Measurements from ENCODE around the gene CDC42.

Gene CDC42

DNA sequence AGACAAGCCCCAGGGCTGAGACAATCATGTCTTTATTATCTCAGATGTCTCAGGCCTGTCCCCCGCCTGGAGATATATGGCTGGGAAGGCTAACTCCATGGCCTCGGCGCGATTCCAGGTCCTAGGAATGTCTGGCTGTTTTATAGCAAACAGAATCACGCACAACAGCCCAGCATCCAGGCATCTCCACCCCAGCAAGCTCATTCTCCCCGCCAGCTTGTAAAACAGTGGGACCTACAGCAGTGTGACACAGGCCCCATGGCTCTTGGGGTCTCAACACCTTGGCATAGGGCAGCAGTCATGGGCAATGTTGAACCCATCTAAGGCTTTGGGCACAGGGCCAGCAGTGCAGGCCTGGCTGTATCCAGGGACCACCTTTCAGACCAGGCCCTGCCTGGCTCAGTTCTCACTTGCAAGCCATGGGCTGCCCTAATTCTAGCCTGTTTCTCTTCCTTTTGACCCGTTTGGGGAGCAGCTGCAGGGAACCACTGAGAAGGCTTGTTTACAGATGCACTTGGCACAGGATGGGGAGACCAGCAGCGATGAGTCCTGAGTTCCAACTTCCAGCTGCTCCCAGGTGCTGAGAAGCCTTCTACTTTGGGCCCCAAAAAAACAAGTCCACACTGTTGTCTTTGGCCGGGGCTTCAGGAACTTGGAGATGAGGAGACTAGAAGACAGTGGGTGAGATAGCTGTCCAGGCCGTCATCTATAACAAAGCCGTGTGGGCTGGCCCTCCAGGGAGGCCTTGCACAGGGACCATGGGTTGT lies 56.0 kb downstream of the CDC42 start:
- no peak for DNase-seq (ENCODE audit: low read depth in 3 of 3)

DNA sequence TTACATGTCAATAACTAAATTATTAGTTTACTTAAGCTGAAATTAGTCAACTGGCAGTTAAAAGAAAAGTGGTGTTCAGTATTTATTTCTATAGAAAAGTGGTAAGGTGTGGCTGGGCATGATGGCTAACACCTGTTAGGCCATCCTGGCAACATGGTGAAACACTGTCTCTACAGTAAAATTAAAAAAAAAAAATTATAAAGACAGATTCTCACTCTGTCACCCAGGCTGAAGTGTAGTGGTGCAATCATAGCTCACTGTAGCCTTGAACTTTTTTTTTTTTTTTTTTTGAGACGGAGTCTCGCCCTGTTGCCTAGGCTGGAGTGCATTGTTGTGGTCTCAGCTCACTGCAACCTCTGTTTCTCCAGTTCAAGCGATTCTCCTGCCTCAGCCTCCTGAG lies 57.5 kb downstream of the CDC42 start:
- no peak for DNase-seq (ENCODE audit: low read depth in 3 of 3)

DNA sequence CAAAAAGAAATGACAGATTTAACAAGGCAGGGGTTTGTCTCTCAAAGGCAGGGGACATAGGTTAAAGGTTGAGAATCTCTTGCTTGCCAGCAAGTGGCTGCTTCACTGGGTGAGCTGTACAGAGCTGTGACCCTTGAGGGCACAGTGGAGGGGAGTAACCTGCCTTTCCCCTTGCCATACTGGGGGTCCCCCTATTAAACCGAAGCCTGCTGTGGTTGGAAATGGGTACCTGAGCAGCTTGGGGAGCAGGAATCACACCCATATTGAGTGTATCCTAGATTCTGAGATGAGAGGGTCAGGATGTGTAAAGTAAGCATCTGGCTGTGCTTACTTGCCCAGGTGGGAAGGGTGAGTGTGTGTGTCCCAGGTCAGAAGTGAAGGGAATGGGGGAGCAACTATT lies 58.6 kb downstream of the CDC42 start:
- DNase-seq (ENCODE audit: low read depth in 3 of 3), result no peak

DNA sequence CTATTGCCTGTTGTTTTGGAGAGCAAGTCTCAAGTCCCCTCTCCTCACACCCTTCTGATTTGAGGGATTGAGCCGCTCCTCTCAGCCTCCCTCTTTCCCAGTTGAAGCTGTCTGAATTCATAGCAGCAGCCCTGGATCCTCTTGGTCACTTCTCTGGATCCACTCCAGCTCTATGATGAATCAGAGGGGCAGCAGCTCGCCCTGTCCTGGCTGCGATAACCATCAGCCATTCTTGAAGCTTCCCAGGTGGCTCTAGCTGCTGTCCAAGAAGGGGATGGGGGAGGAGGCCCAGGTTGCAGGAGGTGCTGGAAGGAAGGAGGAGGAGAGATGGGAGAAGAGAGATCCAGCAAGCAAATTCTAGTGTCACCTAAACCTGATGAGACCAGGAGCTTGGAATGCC lies 59.1 kb downstream of the CDC42 start:
- DNase-seq (ENCODE audit: low read depth in 3 of 3), result no peak

DNA sequence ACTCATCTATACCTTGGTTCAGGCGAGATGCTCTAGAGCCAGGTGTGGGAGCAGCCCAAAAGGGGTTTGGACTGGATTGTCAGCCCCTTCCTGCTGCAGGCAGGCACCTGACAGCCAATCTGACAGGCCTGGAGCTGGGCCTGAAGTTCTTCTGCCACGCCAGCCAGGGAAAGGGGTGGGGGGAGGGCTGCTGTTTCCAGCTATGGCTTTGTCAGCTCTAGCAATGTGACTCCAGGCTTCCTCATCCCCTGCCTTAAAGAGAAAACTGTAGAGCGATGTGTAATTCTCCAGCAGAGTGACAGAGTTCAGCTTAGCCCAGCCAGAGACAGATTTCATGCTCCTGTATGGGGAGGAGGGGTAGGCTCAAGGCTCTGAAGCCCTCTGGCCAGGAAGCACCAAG lies 60.0 kb downstream of the CDC42 start:
- DNase-seq (ENCODE audit: low read depth in 3 of 3), result no peak

DNA sequence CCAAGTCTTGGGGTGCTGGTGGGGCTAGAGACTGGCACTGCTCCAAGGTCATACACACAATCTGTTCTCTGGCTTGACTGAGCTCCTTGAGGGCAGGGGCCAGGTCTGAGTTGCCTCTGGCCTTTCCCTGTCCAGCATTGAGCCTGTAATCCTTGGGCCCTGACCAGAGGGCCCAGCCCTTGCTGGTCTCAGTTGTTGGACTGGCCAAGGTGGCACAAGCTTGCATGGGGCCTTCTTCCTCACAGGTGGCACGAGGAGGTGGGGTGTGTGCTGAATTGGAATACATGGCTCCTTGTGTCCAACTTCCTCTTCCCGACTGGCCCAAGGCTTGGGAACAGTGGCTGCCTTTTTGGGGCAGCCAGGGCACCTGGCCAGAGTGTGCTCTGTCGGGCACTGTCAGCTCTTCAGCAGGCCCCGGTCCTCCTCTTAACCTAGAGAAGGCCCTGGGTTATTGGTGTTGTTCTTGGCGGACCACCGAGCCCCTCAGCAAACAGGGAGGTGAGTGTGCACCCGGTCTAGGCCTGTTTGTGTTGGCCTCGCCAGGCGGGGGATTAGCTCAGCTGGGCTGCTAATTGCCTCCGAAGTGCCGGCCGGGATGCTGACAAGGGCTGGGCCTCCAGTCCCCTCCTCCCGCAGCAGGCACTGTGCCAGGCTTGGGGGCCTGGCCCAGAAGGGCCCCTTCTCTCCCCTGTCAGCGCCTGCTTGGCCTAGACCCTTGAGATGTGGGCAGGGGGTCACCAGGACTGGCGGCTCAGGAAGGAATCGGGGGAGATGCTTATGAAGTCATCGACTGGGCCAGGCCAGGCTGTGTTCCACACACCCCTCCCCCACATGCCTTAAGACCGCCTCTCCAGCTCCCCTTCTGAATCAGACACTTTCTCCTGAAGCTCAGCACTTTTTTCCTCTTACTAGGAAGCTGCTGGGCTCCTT lies 61.8 kb downstream of the CDC42 start:
- DNase-seq (ENCODE audit: low read depth in 3 of 3), result no peak

DNA sequence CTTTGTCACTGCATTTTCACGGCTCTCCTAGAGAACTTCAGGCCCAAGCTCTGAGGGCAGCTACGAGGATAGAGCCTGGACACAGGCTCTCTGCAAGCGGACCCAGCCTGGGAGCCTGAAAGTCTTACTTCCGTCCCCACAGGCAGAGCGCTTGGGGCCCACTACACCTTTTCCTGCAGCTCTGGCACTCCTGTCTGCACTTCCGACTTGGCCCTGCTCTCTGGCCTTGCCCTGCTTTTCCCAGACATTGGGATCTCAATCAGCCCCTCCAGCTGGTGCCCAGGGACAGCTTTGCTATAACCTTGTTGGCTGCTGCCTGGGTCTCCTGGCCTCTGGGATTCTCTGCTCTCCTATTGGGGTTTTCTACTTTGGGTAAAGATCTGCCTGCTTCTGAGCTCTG lies 62.8 kb downstream of the CDC42 start:
- DNase-seq (ENCODE audit: low read depth in 3 of 3), result no peak

DNA sequence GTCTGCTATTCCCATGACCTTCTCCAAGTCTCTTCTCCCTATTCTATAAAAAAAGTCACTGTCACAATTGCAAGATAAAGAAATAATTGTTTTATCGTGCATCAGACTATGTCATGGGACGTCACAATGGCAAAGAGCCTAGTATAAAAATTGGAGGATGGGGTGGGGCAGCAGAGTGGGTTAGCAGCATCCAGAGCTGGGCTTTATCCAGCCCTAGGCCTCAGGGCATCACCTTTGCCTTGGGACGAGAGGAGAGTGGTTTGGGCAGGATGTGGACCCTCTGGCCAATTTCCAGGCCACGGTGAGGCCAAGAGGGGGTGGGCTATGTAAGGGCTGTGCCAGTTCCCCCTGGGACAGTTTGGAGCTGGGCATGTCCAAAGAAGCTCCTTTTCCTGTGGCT lies 64.7 kb downstream of the CDC42 start:
- no peak for DNase-seq (ENCODE audit: low read depth in 3 of 3)

DNA sequence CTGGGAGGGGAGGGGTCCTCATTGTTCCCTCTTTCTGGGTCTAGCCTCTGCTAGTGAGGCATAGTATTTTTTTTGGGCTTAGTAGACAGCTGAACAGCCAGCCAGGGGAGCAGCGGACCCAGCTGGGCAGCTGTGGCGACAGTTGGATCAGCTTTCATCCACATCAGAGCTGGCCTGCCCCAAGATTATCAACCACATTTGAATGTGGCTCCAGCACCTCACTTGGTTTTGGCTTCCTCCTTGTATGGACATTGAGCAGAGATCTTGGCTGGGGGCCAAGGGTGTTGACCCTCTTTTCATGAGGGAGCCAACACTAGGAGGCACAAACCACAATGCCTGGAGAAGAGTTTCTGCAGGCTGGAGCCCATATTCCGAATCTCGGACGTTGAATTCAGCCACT lies 65.3 kb downstream of the CDC42 start:
- DNase-seq (ENCODE audit: low read depth in 3 of 3), result no peak

DNA sequence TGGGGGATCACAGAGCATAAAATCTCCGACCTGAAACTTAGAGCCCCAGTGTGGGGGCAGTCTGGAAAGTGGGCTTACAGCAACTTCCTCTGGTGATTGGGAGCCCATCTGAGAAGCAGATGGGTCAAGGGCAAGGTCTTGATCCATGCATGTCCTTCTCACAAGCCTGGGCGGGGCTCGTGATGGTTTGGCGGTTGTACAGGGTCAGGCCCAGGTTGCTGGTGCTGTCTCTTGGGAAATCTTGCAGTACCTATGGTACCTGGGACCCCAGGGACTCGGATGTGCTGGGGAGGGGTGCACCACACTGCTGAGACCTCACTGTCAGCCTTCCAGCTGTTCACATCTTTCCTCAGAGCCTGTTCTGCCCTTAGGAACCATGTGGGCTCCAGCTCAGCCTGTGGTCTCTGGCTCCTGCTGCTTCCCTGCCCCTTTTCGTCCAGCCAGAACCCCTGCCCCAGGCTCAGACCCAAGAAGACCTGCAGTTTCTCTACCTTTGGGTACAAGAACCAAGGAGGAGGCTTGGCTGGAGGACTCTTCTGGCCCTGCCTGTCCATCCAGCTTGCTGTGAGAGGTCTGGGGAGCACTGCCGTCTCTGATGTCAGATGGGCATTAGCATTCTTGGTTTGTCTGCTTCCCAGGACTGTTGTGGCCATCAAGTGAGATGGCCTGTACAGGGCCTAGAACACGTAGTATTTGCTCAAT lies 65.9 kb downstream of the CDC42 start:
- no peak for DNase-seq (ENCODE audit: low read depth in 3 of 3)

DNA sequence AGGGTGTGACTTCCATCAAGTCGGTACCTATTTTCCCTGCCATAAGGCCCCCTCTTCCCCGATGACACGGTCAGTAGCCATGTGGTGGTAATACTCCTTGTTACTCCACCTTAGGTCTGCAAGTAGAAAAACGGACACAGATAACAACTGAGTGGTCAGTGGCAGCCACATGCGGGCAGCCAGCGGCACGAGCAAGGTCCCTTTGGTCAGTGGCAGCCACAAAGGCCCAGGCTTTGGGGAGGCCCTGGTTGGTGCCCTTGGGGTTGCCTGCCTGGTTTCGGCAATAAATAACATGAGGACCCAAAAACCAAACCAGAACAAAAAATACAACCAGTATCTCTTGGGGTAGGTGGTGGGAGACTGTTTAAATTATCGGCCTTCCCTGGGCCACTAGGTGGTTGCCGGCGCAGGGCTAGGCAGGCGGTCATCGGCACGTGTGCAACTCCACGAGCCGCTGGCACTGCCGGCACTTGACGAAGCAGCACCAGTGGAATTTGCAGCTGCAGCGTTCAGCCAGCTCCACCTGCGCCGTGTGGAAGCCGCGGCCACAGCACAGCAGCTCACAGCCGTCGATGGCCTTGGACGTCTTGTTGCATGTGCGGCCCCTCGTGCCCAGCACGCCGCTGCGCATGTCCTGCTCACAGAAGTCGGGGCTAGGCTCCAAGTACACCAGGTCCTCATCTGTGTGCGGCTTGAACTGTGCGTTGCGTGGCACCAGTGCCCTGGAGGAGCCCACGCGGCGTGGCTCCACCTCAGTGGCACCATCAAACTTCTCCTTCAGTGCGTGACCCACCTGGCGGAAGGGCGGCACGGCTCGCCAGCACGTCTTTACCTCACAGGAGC lies 67.3 kb downstream of the CDC42 start:
- no peak for DNase-seq (ENCODE audit: low read depth in 3 of 3)

DNA sequence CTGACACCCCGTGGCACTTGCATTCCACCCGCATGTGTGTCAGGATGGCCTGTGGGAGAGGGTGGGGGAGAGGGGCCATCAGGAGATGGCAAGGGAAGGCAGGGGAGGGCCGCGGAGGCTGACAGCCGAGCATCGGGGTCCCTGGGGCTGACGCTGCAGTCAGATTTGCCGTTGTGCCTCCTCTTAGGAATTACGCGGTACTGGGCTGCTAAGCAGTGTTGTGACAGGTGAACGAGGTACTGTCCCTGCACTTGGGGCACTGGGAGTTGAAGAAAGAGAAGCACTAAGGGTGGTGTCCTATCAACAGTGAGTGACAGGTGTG lies 67.9 kb downstream of the CDC42 start:
- DNase-seq (ENCODE audit: low read depth in 3 of 3), result no peak

DNA sequence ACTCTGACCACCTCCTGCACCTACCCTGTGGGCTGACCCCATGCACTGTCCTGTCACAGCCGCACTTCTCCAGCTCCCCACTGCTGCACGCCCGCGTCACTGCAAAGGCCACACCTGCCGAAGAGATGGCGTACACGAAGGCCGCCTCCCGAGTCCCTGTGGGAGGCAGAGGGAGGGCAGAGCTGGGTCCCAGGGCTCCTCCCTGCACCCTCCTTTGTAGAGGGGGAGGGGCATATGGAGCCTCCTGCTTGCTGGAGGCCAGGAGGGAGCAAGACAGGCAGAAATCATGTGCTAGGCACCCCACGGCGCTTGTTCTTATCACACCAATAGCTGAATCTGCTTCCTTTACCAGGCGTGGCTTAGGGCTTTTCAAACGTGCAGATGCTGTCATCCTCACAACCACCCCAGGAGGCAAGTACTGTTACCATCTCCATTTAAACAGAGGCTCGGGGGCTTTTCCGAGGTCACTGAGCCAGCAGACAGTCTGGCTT lies 69.0 kb downstream of the CDC42 start:
- DNase-seq (ENCODE audit: low read depth in 3 of 3), result no peak

DNA sequence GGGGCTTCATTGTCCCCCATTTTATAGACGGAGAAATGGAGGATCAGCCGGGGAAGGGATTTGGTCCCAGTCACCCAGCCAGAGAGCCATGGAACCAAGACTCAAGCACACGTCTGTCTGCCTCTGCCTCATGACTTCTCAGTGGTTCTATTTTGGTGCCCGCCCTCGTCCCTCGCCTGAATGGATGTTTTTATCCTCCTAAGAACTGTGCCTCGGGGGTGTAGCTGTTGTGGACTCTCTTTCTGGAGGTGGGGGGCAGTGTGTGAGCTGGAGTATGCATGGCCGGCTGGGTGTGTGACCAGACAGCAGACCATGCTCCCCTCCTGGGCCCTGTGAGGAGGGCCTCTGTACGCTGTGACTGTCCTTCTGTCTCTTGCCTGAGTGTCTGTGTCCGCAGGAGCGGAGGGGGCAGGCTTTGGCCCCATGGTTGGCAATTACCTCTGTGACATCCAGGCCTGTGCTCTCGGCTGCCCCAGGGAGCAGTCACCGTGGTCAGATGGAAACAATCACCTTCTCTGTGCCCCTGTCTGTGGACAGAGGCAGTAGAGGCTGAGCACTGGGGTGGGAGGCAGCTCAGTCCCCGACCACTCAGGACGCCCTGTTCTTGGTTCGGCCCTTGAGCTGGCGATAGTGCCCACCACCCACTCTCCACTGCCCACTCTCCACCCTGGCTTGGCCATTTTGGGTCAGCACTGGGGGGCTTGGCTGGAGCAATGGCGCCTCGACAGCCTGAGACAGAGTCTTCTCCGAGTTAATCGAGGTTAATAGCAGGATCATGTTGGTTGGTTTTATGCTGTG lies 70.0 kb downstream of the CDC42 start:
- DNase-seq (ENCODE audit: low read depth in 3 of 3), result no peak

DNA sequence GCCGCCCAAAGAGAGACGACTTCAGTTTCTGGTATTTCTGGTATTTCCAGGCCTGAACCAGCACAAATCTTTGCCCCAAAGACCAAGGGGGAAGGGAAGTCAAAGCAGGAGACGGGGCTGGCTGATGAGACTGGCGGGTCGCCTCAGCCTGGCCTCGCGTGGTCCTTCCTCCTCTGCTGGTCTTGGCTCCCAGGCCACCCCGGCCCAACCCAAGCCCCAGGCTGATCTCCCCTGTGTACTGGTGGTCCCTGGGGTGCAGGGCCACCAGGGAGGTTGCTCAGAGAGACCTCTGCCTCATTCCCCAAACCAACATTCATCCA lies 70.5 kb downstream of the CDC42 start:
- DNase-seq (ENCODE audit: low read depth in 3 of 3), result no peak

DNA sequence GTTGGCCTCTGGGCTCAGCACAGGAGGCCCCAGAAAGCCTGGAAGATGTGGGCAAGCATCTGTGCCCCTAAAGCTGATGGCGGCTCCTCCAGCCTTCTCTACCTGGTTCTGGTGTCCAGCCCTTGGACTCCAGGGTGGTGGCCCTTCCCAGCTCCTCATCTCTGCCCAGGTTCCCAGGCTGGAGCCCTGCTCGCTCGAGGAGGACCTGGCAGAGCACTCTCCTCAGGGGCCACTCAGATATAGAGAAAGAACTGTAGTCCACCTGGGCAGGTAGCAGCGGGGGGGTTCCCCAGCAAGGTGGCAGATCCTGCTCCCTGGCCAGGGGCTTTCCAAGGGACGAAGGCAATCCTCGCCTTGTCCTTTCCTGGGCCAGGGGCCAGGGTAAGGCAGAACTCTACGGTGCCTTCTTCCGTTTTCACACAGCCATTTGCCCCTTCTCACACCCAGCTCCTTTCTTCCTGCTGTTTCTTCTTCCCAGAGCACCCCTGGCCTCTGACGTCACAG lies 71.4 kb downstream of the CDC42 start:
- DNase-seq (ENCODE audit: low read depth in 3 of 3), result no peak

DNA sequence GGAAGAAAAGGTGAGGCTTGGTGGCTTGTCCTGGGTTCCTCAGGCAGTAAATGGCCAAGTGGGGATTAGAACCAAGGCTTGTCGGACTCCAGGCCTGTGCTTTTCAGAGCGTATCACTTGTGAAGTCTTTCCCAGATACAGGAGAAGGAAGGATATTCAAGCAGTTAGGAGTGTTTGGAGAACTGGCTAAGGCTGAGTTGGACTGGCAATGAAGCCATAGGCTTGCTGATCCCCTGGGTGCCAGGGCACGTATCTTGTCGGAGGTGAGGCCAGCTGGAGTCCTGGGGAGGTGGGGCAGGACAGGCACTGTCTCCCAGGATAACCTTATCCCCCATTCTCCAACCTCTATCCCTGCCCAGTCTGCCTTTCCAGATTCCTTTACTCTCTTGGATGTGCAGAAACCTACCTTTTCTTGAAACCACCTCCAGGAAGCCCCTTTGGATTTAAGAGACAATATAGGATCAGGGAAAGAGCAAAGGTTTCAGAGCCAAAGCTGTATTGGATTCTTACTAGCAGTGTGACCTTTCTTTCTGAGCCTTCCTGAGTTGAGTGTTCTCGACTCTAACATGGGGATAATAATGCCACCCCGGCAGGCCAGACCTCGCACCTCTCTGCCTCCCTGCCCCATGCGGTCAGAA lies 72.2 kb downstream of the CDC42 start:
- DNase-seq (ENCODE audit: low read depth in 3 of 3), result no peak

DNA sequence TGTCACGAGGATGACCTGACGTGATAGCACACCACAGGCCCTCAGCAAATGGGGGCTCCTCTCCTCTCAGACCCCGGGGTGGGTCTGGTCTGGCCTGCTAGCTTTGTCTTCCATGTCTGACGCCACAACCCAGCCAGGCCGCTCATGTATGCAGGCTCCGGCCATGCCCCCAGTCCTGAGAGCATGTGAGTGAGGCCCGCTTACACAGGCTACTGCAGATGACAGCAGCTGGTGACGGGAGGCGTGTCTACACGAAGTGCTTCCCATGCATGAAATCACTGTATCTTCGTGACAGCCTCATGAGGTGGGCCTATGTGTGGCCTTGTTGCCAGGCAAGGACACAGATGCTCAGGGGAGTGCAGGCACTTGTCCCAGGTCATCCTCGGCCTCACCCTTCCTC lies 74.0 kb downstream of the CDC42 start:
- no peak for DNase-seq (ENCODE audit: low read depth in 3 of 3)

DNA sequence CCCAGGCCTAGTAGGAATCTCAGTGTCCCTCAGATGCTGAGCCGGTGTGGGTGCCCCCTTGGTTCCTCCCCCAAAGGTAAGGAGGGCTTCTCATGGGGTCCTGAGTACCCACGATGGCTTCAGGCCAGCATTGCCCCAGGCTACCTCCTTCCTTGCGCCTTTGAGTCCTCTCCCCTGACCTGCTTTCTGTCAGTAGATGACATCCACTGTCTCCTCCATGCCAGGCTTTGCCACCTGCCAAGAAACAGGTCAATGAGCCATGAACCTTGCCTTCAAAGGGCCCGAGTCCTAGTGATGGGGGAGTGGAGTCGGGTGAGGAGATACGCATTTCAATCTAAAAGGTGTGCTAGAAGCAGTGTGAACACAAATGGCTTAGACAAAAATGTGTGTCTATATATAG lies 74.7 kb downstream of the CDC42 start:
- DNase-seq (ENCODE audit: low read depth in 3 of 3), result no peak

DNA sequence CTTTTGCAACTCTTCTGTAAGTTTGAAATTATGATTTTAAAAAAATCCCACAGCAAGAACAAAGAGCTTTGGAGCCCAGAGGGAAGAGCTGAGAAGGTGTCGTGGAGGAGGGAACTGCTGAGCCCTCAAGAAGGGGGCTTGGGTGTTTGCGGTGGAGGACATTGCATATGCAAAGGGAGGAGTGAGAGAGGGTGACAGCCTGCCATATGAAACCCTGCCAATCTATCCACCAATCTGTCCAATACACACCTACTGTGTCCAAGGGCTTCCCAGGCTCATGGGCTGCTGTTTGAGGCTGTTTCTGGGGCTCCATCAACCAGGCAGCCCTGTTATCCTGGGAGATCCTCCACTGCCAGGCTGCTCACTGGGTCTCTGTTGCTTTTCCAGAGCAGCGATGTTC lies 75.2 kb downstream of the CDC42 start:
- no peak for DNase-seq (ENCODE audit: low read depth in 3 of 3)
